ENCODE results near the gene FAM209B. TPM values are rescaled to one million over a fixed set of nuclear protein-coding genes. Genes with fewer than 3 reads are reported as not detected.
A peak's percentile ranks its signal among the peaks of the same experiment; 100 is the strongest.
"Not testable (repeated sequence)": the region's sequence is repeated elsewhere in the genome, so short reads cannot be mapped to it uniquely, and the experiment has no call there.

The FAM209B gene
- total RNA-seq, 1 donor from 2014 or later: not detected

GRCh38 chr20:56537997-56538396, 5.0 kb downstream of the FAM209B start:
- no peak for DNase-seq (ENCODE audit: low read depth, low spot score)

- no peak for DNase-seq (ENCODE audit: low read depth, low spot score)
Measured at GRCh38 chr20:56540415-56540814, 7.4 kb downstream of the FAM209B start.

- no peak for DNase-seq (ENCODE audit: low read depth, low spot score)
Measured at GRCh38 chr20:56542489-56543030, 9.5 kb downstream of the FAM209B start.

GRCh38 chr20:56551571-56551970, 18.5 kb downstream of the FAM209B start:
- DNase-seq (ENCODE audit: low read depth, low spot score): no peak

GRCh38 chr20:56552911-56553629, 20.0 kb downstream of the FAM209B start:
- no peak for DNase-seq (ENCODE audit: low read depth, low spot score)

- DNase-seq (ENCODE audit: low read depth, low spot score): peak; percentile 86
Measured at GRCh38 chr20:56554869-56555268, 21.8 kb downstream of the FAM209B start.

GRCh38 chr20:56558968-56559367, 25.9 kb downstream of the FAM209B start:
- DNase-seq (ENCODE audit: low read depth, low spot score): no peak

GRCh38 chr20:56564526-56564925, 31.5 kb downstream of the FAM209B start:
- not testable (repeated sequence) for DNase-seq (ENCODE audit: low read depth, low spot score)

- no peak for DNase-seq (ENCODE audit: low read depth, low spot score)
Measured at GRCh38 chr20:56565511-56565910, 32.5 kb downstream of the FAM209B start.

GRCh38 chr20:56566621-56567020, 33.6 kb downstream of the FAM209B start:
- no peak for DNase-seq (ENCODE audit: low read depth, low spot score)

GRCh38 chr20:56570832-56571231, 37.8 kb downstream of the FAM209B start:
- no peak for DNase-seq (ENCODE audit: low read depth, low spot score)

GRCh38 chr20:56572172-56572571, 39.1 kb downstream of the FAM209B start:
- DNase-seq (ENCODE audit: low read depth, low spot score): no peak

GRCh38 chr20:56573986-56574385, 40.9 kb downstream of the FAM209B start:
- no peak for DNase-seq (ENCODE audit: low read depth, low spot score)

GRCh38 chr20:56574531-56575142, 41.6 kb downstream of the FAM209B start:
- DNase-seq (ENCODE audit: low read depth, low spot score): no peak

GRCh38 chr20:56575157-56575556, 42.1 kb downstream of the FAM209B start:
- DNase-seq (ENCODE audit: low read depth, low spot score): no peak

GRCh38 chr20:56575961-56576360, 42.9 kb downstream of the FAM209B start:
- no peak for DNase-seq (ENCODE audit: low read depth, low spot score)

- DNase-seq (ENCODE audit: low read depth, low spot score): no peak
Measured at GRCh38 chr20:56579301-56579710, 46.3 kb downstream of the FAM209B start.

- no peak for DNase-seq (ENCODE audit: low read depth, low spot score)
Measured at GRCh38 chr20:56580226-56580625, 47.2 kb downstream of the FAM209B start.

- DNase-seq (ENCODE audit: low read depth, low spot score): no peak
Measured at GRCh38 chr20:56581701-56582100, 48.7 kb downstream of the FAM209B start.

GRCh38 chr20:56582542-56582941, 49.5 kb downstream of the FAM209B start:
- no peak for DNase-seq (ENCODE audit: low read depth, low spot score)

- DNase-seq (ENCODE audit: low read depth, low spot score): no peak
Measured at GRCh38 chr20:56584916-56585315, 51.9 kb downstream of the FAM209B start.

All from pulmonary artery endothelial cell (primary cell).